ENCODE data around the gene FTO.
A peak's percentile ranks its signal among the peaks of the same experiment; 100 is the strongest.

FTO gene

DNA sequence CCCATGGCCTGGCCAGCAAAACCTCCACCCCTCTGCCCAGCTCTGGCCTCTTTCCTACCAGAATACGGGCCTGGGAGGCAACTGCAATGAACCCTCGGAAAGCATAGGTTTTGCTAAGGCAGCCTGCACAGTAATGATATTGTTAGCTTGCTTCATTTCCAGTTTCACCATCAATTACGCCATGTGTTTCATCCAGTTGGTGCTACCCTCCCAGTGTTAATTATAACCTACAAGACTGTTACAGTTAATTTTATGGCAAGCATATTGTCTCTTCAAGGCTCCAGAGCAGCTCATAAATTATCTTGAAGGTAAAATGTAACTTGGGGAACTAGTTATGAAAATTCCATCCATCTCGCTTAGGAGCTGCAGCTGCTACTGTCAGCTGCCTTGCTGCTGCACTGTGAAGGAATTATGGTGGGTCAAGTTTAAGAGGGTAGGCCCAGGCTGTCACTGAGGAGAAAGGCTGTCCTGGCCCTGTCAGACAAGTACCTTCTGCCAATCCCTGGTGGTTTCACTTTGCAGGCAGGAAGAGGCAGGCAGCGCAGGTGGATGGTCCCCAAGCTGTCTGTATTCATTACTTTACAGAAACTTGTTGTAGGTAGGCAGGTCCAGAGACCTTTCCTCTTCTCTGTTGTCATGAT is 242.9 kb downstream of the FTO start:
- DNase-seq = peak; percentile 30

DNA sequence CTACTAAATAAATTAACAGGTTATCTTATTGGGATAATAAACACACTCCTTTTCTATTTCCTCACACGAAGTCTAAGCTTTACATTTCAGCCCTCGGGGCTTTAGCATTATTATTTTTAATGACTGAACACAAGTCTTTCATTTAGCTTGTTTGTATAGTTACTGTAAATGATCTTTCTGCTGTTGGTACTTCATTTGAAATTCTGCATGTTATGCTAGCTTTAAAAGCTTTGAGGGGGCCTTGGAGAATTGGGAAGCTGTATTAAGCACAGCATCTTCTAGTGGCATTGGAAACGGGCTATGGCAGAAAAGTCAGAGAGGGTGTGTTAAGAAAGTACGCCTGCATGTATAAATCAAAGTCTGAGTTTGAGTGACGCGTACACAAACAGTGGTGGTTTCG is 243.7 kb downstream of the FTO start:
- no peak for DNase-seq

- no peak for DNase-seq
These were observed 244.4 kb downstream of the FTO start for GRCh38 chr16:53948326-53948725.

GRCh38 chr16:53948734-53949430 is 244.9 kb downstream of the FTO start:
- DNase-seq = no peak

DNA sequence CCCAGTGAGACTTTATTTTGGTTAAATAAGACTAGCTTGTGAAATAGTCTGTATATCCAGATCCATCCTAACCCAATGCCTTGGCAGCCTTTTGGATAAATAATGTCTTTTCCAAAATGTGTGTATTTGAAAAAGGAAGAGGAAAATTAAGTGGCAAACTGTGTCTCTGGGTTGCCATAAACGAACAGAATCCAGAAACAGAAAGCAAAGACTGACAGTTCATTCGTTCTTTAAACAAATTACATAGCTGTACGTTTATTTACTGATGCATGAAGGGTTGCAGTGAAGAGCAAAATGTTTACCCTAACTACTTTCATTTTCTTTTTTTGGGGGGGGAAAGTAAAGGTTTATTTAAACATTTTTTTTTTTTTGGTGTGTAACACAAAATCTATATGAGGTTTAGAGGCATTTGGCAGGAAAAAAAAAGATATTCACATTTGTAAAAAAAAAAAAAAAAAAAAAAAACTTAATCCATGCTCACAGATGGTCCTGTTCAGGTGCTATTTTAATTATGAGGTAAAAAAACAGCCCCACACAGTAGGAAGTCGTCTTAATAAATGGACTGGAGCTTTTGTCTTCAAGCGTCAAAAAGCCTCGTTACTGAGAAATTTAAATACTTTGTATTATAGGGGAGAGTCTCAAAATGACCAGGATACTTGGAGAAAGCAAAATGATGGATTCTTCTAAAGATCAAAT is 245.9 kb downstream of the FTO start:
- peak; percentile 52 for DNase-seq

DNA sequence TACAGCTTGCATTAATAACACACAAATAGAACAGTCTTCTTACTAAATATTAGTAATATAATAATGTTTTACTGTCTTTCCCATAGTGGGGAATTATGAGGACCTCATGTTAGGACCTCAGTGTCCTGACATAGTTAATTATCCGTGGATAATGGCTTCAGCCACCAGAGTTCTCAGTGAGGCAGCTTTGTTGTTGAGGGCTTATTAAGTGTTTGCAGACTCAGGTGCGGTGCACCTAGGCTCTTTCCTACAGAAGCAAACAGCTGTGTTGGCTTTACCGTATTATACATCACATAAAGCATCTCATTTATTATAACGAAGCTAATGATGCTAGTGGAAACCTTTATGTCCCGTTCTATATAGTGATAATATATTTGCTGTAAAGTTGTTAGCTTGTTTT is 246.7 kb downstream of the FTO start:
- peak; percentile 92 for DNase-seq

- DNase-seq = peak; percentile 20
These were observed 248.6 kb downstream of the FTO start for GRCh38 chr16:53952215-53953208.

GRCh38 chr16:53953336-53953735 is 249.4 kb downstream of the FTO start:
- peak; percentile 21 for DNase-seq

DNA sequence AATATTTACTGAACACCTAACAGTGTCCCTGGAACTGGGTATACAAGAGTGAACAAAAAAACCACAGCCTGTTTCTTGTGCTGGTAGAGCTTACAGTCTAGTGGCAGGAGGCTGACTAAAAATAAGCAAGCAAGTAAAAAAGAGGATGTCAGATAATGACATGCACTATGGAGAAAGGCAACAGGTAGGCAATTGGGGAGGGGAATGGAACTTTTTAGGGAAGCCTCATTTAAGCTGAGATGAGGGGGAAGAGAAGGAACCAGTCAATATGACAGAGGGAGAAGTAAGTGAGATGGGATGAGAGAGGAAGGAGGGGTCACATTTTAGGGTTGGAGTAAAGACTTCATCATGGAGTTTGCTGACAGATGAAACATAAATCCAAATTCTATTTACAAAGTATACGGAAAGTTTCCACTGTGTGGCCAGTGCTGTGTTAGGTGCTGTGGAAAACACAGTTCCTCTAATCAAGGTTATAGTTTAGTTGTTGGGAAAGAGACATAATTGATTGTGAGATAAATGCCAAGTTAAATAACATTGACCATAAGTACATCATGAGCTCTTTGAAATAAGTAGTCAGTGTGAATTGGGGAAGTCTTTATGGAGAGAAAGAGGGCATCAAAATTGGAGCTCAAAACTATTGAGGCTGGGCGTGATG is 251.4 kb downstream of the FTO start:
- no peak for DNase-seq

- no peak for DNase-seq
These were observed 254.5 kb downstream of the FTO start for GRCh38 chr16:53958341-53958880.

GRCh38 chr16:53960050-53960812 is 256.3 kb downstream of the FTO start:
- DNase-seq = peak; percentile 42

- peak; percentile 99 for DNase-seq
These were observed 257.1 kb downstream of the FTO start for GRCh38 chr16:53960954-53961616.

GRCh38 chr16:53962041-53962440 is 258.1 kb downstream of the FTO start:
- no peak for DNase-seq

DNA sequence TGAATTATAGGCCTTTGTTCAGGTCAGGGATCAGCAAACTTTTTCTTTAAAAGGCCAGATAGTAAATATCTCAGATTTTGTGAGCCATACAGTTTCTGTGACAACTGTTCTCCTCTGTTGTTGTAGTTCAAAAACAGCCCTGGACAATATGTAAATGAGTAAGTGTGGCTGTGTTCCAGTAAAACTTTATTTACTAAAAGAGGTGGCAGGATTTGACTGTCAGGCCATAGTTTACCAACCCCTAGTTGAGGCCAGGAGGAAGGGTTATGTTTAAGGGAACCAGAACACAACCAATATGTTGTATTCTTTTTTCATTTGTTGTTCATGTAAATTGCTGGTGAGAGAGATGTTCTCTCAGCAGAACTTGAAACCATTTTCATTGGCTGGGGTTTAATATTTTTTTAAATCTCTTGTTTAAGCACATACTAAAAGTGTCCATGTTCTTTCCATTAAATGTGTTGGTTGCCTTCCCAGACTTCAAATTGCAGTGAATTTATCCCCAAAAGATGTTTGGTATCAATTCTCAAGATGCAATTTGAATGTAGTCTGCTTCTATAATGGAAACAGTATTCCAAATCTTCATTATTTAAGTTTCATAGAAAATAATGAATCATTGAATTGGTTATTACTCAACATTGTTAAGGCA is 260.3 kb downstream of the FTO start:
- DNase-seq = no peak

- no peak for DNase-seq
These were observed 263.0 kb downstream of the FTO start for GRCh38 chr16:53966821-53967571.

- no peak for DNase-seq
These were observed 263.6 kb downstream of the FTO start for GRCh38 chr16:53967572-53967971.

DNA sequence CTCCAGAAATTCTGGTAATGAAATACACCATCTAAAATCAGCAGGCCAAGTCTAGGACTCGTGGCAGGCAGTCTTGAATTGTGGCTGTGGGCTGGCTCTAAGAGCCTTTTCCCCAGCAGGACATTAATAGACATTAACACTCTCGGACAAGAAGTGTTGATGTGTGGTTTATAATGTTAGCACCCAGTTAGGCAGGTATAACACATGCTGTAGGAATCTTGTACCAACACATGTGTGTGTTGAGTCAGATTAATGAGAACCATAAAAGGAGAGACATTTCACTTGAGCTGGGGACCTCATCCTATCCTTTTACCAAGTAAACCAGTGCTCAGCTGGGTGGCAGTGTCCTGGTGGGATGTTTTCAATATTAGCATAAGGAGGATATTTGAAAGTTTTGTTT is 264.5 kb downstream of the FTO start:
- DNase-seq = no peak

- no peak for DNase-seq
These were observed 264.9 kb downstream of the FTO start for GRCh38 chr16:53968896-53969295.

- no peak for DNase-seq
These were observed 267.7 kb downstream of the FTO start for GRCh38 chr16:53971616-53972015.

Data from NCI-H1105 treated with DMSO at 0.1 percent for 48 hours (cell line).